Measurements from ENCODE around the gene PLLP.

PLLP gene

GRCh38 chr16:57233944-57234706 lies 50.3 kb downstream of the PLLP start:
- TF ChIP-seq REST (IDR thresholded peaks at IDR 0.05; ENCODE audit: insufficient read depth in 1 of 2, low read depth in 2 of 2, low read length in 2 of 2) (no peak), POLR2AphosphoS5 (IDR thresholded peaks at IDR 0.05; ENCODE audit: low read depth, low read length) (no peak)

- TF ChIP-seq SIN3A (IDR thresholded peaks at IDR 0.05; ENCODE audit: borderline replicate concordance, insufficient read depth, low read length) (no peak), POLR2AphosphoS5 (IDR thresholded peaks at IDR 0.05; ENCODE audit: low read depth, low read length) (no peak), FOXP2 (optimal IDR thresholded peaks at IDR 0.05; ENCODE audit: borderline replicate concordance, extremely low read depth, extremely low read length, insufficient read depth) (no peak), TAF1 (IDR thresholded peaks at IDR 0.05; ENCODE audit: borderline replicate concordance, insufficient read depth, low read length) (no peak), REST (IDR thresholded peaks at IDR 0.05; ENCODE audit: insufficient read depth in 1 of 2, low read depth in 2 of 2, low read length in 2 of 2) (no peak)
These were observed 52.6 kb downstream of the PLLP start for GRCh38 chr16:57231821-57232350.

GRCh38 chr16:57229079-57229478 lies 55.4 kb downstream of the PLLP start:
- TF ChIP-seq SIN3A (IDR thresholded peaks at IDR 0.05; ENCODE audit: borderline replicate concordance, insufficient read depth, low read length): no peak
- no peak for TF ChIP-seq POLR2AphosphoS5 (IDR thresholded peaks at IDR 0.05; ENCODE audit: low read depth, low read length)
- TF ChIP-seq REST (IDR thresholded peaks at IDR 0.05; ENCODE audit: insufficient read depth in 1 of 2, low read depth in 2 of 2, low read length in 2 of 2): no peak
- TF ChIP-seq TAF1 (IDR thresholded peaks at IDR 0.05; ENCODE audit: borderline replicate concordance, insufficient read depth, low read length): no peak
- no peak for TF ChIP-seq FOXP2 (optimal IDR thresholded peaks at IDR 0.05; ENCODE audit: borderline replicate concordance, extremely low read depth, extremely low read length, insufficient read depth)

- TF ChIP-seq FOXP2 (optimal IDR thresholded peaks at IDR 0.05; ENCODE audit: borderline replicate concordance, extremely low read depth, extremely low read length, insufficient read depth) (no peak), SIN3A (IDR thresholded peaks at IDR 0.05; ENCODE audit: borderline replicate concordance, insufficient read depth, low read length) (no peak), POLR2AphosphoS5 (IDR thresholded peaks at IDR 0.05; ENCODE audit: low read depth, low read length) (no peak), TAF1 (IDR thresholded peaks at IDR 0.05; ENCODE audit: borderline replicate concordance, insufficient read depth, low read length) (no peak), REST (IDR thresholded peaks at IDR 0.05; ENCODE audit: insufficient read depth in 1 of 2, low read depth in 2 of 2, low read length in 2 of 2) (no peak)
These were observed 57.5 kb downstream of the PLLP start for GRCh38 chr16:57226701-57227621.

Measured in PFSK-1 (cell line).